ENCODE data around the gene MPL. TPM values are rescaled to one million over a fixed set of nuclear protein-coding genes. Genes with fewer than 3 reads are reported as not detected.

The MPL gene
- total and polyA plus RNA-seq, 11 donors: 0.11 to 0.98 (median 0.48) TPM; not detected in 1

DNA sequence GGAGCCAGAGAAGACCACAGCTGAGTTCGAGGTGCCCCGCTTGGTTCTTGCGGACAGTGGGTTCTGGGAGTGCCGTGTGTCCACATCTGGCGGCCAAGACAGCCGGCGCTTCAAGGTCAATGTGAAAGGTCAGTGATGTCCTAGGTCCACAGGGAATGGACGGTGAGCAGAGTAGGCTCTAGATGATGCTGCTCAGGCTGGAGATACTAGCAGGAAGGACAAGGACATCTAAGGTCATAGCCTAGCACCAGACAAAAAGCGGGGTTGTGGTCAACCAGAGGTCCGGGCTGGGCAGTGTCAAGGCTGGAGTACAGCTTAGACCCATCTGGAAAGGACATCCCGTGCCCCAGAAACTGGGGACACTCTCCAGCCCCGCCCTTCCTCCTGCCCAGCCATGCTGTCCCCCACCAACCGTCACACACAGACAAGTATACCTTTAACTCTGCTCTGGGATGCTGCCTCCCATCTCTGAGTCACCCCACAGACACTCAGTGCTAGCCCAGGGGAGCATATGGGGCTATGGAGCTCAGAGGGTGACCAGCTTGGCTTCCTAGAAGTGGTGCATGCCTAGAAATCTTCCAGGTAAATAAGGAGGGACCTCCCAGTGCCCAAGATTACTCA is 28.1 kb upstream of the MPL start:
- 85 to 91% (median 88%) methylated on average over 7 to 13 of the region's 13 CpGs for WGBS, 4 donors
- no peaks in the 10 kb centered on the region for H3K9me3 ChIP-seq
- H3K4me1 ChIP-seq: peaks cover 0 to 27% (median under 1%) of the 10 kb centered on the region in 12 donors
- H3K4me3 ChIP-seq: no peak overlapping the region
- no peak overlapping the region for H3K27ac ChIP-seq
- intact Hi-C loops (cut with DNase I): no loop called here
- no peak for DNase-seq
- TF ChIP-seq POLR2A (IDR thresholded peaks at IDR 0.05): no peak
- TF ChIP-seq, protein P1, sequence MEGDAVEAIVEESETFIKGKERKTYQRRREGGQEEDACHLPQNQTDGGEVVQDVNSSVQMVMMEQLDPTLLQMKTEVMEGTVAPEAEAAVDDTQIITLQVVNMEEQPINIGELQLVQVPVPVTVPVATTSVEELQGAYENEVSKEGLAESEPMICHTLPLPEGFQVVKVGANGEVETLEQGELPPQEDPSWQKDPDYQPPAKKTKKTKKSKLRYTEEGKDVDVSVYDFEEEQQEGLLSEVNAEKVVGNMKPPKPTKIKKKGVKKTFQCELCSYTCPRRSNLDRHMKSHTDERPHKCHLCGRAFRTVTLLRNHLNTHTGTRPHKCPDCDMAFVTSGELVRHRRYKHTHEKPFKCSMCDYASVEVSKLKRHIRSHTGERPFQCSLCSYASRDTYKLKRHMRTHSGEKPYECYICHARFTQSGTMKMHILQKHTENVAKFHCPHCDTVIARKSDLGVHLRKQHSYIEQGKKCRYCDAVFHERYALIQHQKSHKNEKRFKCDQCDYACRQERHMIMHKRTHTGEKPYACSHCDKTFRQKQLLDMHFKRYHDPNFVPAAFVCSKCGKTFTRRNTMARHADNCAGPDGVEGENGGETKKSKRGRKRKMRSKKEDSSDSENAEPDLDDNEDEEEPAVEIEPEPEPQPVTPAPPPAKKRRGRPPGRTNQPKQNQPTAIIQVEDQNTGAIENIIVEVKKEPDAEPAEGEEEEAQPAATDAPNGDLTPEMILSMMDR (IDR thresholded peaks at IDR 0.05): no peak
- ATAC-seq: no peak
- no peaks in the 10 kb centered on the region for H3K27me3 ChIP-seq
- peaks cover 0 to 82% (median 9%) of the 10 kb centered on the region in 9 donors for H3K36me3 ChIP-seq

GRCh38 chr1:43311521-43311920 is 26.1 kb upstream of the MPL start:
- TF ChIP-seq POLR2A (IDR thresholded peaks at IDR 0.05): no peak
- TF ChIP-seq, protein P1 (IDR thresholded peaks at IDR 0.05): no peak
- DNase-seq (no peak), ATAC-seq (no peak)
- WGBS, 4 donors: 92 to 98% (median 95%) methylated on average over 9 of the region's 9 CpGs
- H3K4me1 ChIP-seq: peaks cover 0 to 13% (median 0%) of the 10 kb centered on the region in 12 donors
- H3K36me3 ChIP-seq: peaks cover 0 to 76% (median 9%) of the 10 kb centered on the region in 9 donors
- no peak overlapping the region for H3K27ac ChIP-seq
- no peaks in the 10 kb centered on the region for H3K27me3 ChIP-seq
- no peaks in the 10 kb centered on the region for H3K9me3 ChIP-seq
- no peak overlapping the region for H3K4me3 ChIP-seq
- intact Hi-C loops (cut with DNase I): no loop called here

GRCh38 chr1:43312212-43312623 is 25.4 kb upstream of the MPL start:
- intact Hi-C loops (cut with DNase I): no loop called here
- peaks cover 0 to 12% (median 0%) of the 10 kb centered on the region in 12 donors for H3K4me1 ChIP-seq
- no peak overlapping the region for H3K27ac ChIP-seq
- no peaks in the 10 kb centered on the region for H3K27me3 ChIP-seq
- H3K36me3 ChIP-seq: peaks cover 0 to 71% (median 7%) of the 10 kb centered on the region in 9 donors
- TF ChIP-seq, protein P1 (IDR thresholded peaks at IDR 0.05): no peak
- TF ChIP-seq POLR2A (IDR thresholded peaks at IDR 0.05): no peak
- DNase-seq (no peak), ATAC-seq (no peak)
- no peaks in the 10 kb centered on the region for H3K9me3 ChIP-seq
- 93 to 96% (median 94%) methylated on average over 13 to 19 of the region's 19 CpGs for WGBS, 4 donors
- H3K4me3 ChIP-seq: no peak overlapping the region

GRCh38 chr1:43312663-43313515 is 24.7 kb upstream of the MPL start:
- DNase-seq (no peak), ATAC-seq (no peak)
- no peaks in the 10 kb centered on the region for H3K27me3 ChIP-seq
- H3K4me1 ChIP-seq: peaks cover 0 to 9% (median 0%) of the 10 kb centered on the region in 12 donors
- no peak overlapping the region for H3K27ac ChIP-seq
- intact Hi-C loops (cut with DNase I): no loop called here
- WGBS, 4 donors: 92 to 93% (median 93%) methylated on average over 15 to 24 of the region's 24 CpGs
- TF ChIP-seq, protein P1 (IDR thresholded peaks at IDR 0.05): no peak
- no peak for TF ChIP-seq POLR2A (IDR thresholded peaks at IDR 0.05)
- peaks cover 0 to 70% (median 7%) of the 10 kb centered on the region in 9 donors for H3K36me3 ChIP-seq
- no peaks in the 10 kb centered on the region for H3K9me3 ChIP-seq
- no peak overlapping the region for H3K4me3 ChIP-seq
